MM.1S (cell line): ENCODE results near the gene PTPRJ.

Experiments
- CTCF ChIP-seq: fragments of 300-600 bp; sonication (generic); IDR thresholded peaks from 2 replicates; pipeline ENCODE4 v1.5.1; 2016; ENCODE audit warnings: antibody characterized with exemption, low read length, mixed read lengths
- EZH2 ChIP-seq: fragments of 300-600 bp; sonication (generic); optimal IDR thresholded peaks from 2 replicates; pipeline ENCODE3; 2017; ENCODE audit warnings: low read depth, mild to moderate bottlenecking, antibody characterized with exemption, low read length, mixed read lengths
- EZH2phosphoT487 ChIP-seq: fragments of 300-600 bp; sonication (generic); IDR thresholded peaks from 2 replicates; pipeline ENCODE4 v1.6.1; 2018; ENCODE audit warnings: antibody characterized with exemption, low read length

DNA sequence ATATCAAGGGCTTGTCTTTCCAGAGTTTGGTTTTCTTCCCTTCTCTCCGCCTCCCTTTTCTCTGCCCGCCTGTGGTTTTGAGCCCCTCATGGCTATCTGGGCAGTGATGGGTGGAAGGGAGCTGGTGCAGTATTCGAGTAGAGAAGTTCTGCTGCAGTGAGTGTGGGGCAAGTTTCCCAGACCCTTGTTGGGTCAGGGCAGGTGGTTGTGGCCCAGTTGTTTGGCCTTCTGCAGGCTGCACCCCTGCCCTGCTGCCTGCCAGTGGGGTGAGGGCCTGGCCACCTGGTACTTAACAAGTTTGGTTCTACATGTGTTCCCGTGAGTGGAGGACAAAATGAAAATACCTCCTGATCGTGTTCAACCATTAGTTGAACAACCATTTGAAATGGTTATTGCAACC is 65.2 kb downstream of the PTPRJ start:
- TF ChIP-seq CTCF (no peak), EZH2phosphoT487 (no peak), EZH2 (no peak)
